Ishikawa (cell line): Measurements from ENCODE around the gene ZMYM5.

ENCODE experiments used
- CEBPB ChIP-seq: IDR thresholded peaks from 2 replicates; pipeline ENCODE4 v1.6.1; 2012
- CREB1 ChIP-seq: IDR thresholded peaks from 2 replicates; pipeline ENCODE4 v1.6.1; 2012; ENCODE audit warnings: low read depth
- EGR1 ChIP-seq: IDR thresholded peaks from 2 replicates; pipeline ENCODE4 v1.6.1; 2012
- EP300 ChIP-seq: IDR thresholded peaks from 2 replicates; pipeline ENCODE4 v1.6.1; 2012; ENCODE audit warnings: borderline replicate concordance
- FOXM1 ChIP-seq: IDR thresholded peaks from 2 replicates; pipeline ENCODE4 v1.6.1; 2012; ENCODE audit warnings: low read depth, borderline replicate concordance
- MAX ChIP-seq: IDR thresholded peaks from 2 replicates; pipeline ENCODE4 v1.6.1; 2012
- NFIC ChIP-seq: IDR thresholded peaks from 2 replicates; pipeline ENCODE4 v1.6.1; 2012
- RAD21 ChIP-seq: IDR thresholded peaks from 2 replicates; pipeline ENCODE4 v1.6.1; 2012; ENCODE audit warnings: low read depth
- TAF1 ChIP-seq: IDR thresholded peaks from 2 replicates; pipeline ENCODE4 v1.6.1; 2012; ENCODE audit warnings: low read depth, mild to moderate bottlenecking
- TCF12 ChIP-seq: IDR thresholded peaks from 2 replicates; pipeline ENCODE4 v1.6.1; 2012; ENCODE audit warnings: low read depth
- TEAD4 ChIP-seq: IDR thresholded peaks from 2 replicates; pipeline ENCODE4 v1.6.1; 2012
- YY1 ChIP-seq: IDR thresholded peaks from 2 replicates; pipeline ENCODE4 v1.6.1; 2012; ENCODE audit warnings: low read depth
- ZBTB7A ChIP-seq: IDR thresholded peaks from 2 replicates; pipeline ENCODE4 v1.6.1; 2012; ENCODE audit warnings: low read depth
- TF ChIP-seq, protein P1 (sequence below): IDR thresholded peaks from 2 replicates; pipeline ENCODE4 v1.6.1; 2012
- TF ChIP-seq, protein P2 (sequence below): IDR thresholded peaks from 2 replicates; pipeline ENCODE4 v1.6.1; 2012; ENCODE audit warnings: low read depth, mild to moderate bottlenecking

Gene ZMYM5

DNA sequence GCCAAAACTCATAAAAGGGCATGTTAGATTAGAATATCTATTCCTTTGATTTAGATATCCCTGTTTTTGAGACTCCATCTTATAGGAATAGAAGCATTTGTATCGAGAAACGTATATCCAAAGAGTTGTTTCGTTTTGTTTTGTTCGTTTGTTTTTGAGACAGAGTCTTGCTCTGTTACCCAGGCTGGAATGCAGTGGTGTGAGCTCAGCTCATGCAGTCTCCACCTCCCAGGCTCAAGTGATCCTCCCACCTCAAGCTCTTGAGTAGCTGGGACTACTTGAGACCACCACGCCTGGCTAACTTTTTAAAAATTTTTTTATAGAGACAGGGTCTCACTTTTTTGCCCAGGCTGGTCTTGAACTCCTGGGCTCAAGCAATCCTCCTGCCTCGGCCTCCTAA is 26.6 kb upstream of the ZMYM5 start:
- TF ChIP-seq EP300 = no peak
- no peak for TF ChIP-seq CREB1
- TF ChIP-seq YY1 = no peak
- TF ChIP-seq NFIC = no peak
- no peak for TF ChIP-seq ZBTB7A
- TF ChIP-seq CEBPB = no peak
- TF ChIP-seq, protein P1, sequence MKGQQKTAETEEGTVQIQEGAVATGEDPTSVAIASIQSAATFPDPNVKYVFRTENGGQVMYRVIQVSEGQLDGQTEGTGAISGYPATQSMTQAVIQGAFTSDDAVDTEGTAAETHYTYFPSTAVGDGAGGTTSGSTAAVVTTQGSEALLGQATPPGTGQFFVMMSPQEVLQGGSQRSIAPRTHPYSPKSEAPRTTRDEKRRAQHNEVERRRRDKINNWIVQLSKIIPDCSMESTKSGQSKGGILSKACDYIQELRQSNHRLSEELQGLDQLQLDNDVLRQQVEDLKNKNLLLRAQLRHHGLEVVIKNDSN = no peak
- no peak for TF ChIP-seq MAX
- no peak for TF ChIP-seq FOXM1
- TF ChIP-seq TCF12 = no peak

GRCh38 chr13:19888799-19889198 is 25.4 kb upstream of the ZMYM5 start:
- no peak for TF ChIP-seq MAX
- no peak for TF ChIP-seq ZBTB7A
- TF ChIP-seq TAF1 = no peak
- TF ChIP-seq, protein P1 = no peak
- no peak for TF ChIP-seq EP300

GRCh38 chr13:19882231-19882630 is 18.8 kb upstream of the ZMYM5 start:
- TF ChIP-seq, protein P2, sequence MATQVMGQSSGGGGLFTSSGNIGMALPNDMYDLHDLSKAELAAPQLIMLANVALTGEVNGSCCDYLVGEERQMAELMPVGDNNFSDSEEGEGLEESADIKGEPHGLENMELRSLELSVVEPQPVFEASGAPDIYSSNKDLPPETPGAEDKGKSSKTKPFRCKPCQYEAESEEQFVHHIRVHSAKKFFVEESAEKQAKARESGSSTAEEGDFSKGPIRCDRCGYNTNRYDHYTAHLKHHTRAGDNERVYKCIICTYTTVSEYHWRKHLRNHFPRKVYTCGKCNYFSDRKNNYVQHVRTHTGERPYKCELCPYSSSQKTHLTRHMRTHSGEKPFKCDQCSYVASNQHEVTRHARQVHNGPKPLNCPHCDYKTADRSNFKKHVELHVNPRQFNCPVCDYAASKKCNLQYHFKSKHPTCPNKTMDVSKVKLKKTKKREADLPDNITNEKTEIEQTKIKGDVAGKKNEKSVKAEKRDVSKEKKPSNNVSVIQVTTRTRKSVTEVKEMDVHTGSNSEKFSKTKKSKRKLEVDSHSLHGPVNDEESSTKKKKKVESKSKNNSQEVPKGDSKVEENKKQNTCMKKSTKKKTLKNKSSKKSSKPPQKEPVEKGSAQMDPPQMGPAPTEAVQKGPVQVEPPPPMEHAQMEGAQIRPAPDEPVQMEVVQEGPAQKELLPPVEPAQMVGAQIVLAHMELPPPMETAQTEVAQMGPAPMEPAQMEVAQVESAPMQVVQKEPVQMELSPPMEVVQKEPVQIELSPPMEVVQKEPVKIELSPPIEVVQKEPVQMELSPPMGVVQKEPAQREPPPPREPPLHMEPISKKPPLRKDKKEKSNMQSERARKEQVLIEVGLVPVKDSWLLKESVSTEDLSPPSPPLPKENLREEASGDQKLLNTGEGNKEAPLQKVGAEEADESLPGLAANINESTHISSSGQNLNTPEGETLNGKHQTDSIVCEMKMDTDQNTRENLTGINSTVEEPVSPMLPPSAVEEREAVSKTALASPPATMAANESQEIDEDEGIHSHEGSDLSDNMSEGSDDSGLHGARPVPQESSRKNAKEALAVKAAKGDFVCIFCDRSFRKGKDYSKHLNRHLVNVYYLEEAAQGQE = no peak
- TF ChIP-seq FOXM1 = no peak
- TF ChIP-seq EP300 = no peak
- TF ChIP-seq MAX = no peak
- no peak for TF ChIP-seq CEBPB
- TF ChIP-seq CREB1 = no peak
- no peak for TF ChIP-seq ZBTB7A
- no peak for TF ChIP-seq YY1
- TF ChIP-seq NFIC = no peak
- TF ChIP-seq EGR1 = no peak
- TF ChIP-seq TAF1 = no peak
- no peak for TF ChIP-seq TEAD4
- no peak for TF ChIP-seq TCF12
- TF ChIP-seq, protein P1 = no peak
- no peak for TF ChIP-seq RAD21

- TF ChIP-seq FOXM1 = no peak
- no peak for TF ChIP-seq CEBPB
- TF ChIP-seq EGR1 = no peak
- TF ChIP-seq YY1 = no peak
Observed at GRCh38 chr13:19881641-19882040, 18.2 kb upstream of the ZMYM5 start.

GRCh38 chr13:19864746-19865309 is 1.4 kb upstream of the ZMYM5 start:
- TF ChIP-seq MAX (peak; percentile 48; the same call in 1 of the 2 replicates), CEBPB (no peak), YY1 (peak; percentile 76; the same call in 1 of the 2 replicates), RAD21 (0 out of 2 replicates have a peak, but pooled peaks have one; percentile 6)

DNA sequence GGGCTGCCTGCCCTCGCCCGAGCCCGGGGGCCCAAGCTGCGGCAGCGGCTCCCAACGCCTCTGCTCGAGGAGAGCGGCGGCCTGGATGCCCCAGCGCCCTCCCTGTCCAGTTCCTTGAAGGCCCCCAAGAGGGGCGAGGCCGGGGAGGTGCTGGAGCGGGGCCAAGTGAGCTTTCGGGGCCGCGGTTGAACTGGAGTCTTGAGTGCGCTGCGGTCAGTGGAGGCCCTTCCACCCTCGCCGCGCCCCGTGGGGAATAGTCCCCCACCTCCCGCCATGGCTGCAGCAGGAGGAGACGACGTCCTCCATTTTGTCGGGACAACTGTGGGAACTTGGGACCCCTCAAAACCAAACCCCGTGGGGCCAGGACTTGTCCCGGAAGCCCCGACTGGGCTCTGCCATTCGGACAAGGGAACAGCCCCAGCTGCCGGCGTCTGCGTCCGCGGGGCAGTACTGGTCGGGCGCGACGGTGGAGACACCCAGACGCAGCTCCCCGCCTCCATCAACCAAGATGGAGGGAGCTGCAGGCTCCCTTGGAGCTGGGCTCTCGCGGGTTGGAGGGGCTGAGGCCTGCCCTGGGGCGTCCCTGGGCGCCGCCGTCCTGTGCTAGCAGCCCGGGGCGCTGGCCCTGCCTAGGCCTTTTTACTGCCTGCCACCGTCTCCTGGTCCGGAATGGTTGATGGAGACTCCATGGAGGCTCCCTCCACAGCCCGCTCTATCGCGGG is 736 bp upstream of the ZMYM5 start:
- TF ChIP-seq, protein P1 = no peak
- TF ChIP-seq NFIC (peak; percentile 65), TAF1 (peak; percentile 83), MAX (0 out of 2 replicates have a peak, but pooled peaks have one; percentile 28), RAD21 (no peak), YY1 (peak; percentile 82), TCF12 (peak; percentile 39), EP300 (no peak)
- TF ChIP-seq, protein P2 = no peak
